Loucy (cell line): ENCODE data around the gene NMNAT2.

Experiments
- H2AFZ ChIP-seq: fragments of 200-600 bp; sonication (generic); 2 replicates; pipeline ENCODE4 v1.6.0; 2016; ENCODE audit warnings: antibody characterized with exemption, mild to moderate bottlenecking, low read length, moderate library complexity
- H3F3A ChIP-seq: fragments of 200-600 bp; 2 replicates; pipeline ENCODE4 v1.6.0; 2016; ENCODE audit warnings: antibody characterized with exemption, low read depth, mild to moderate bottlenecking
- H3K27me3 ChIP-seq: fragments of 200-600 bp; sonication (generic); 2 replicates; pipeline ENCODE4 v1.6.1; 2014; ENCODE audit warnings: low read length, mild to moderate bottlenecking; ENCODE audit not compliant: insufficient read depth, poor library complexity, severe bottlenecking
- H3K36me3 ChIP-seq: fragments of 200-600 bp; sonication (generic); 2 replicates; pipeline ENCODE4 v1.6.1; 2016; ENCODE audit warnings: low read length; ENCODE audit not compliant: insufficient read depth
- H3K4me1 ChIP-seq: fragments of 200-600 bp; sonication (generic); 2 replicates; pipeline ENCODE4 v1.5.1; 2014; ENCODE audit warnings: low read length, mild to moderate bottlenecking; ENCODE audit not compliant: insufficient read depth, poor library complexity, severe bottlenecking
- H3K4me2 ChIP-seq: fragments of 200-600 bp; sonication (generic); 2 replicates; pipeline ENCODE4 v1.6.0; 2014; ENCODE audit warnings: antibody characterized with exemption, low read length, low read depth, mild to moderate bottlenecking; ENCODE audit not compliant: poor library complexity, severe bottlenecking
- H3K4me3 ChIP-seq: fragments of 200-600 bp; sonication (generic); 2 replicates; pipeline ENCODE4 v1.5.1; 2014; ENCODE audit warnings: low read length, mild to moderate bottlenecking, mixed read lengths; ENCODE audit not compliant: poor library complexity, severe bottlenecking
- H3K79me2 ChIP-seq: fragments of 200-600 bp; sonication (generic); 2 replicates; pipeline ENCODE4 v1.6.1; 2014; ENCODE audit warnings: low read length; ENCODE audit not compliant: insufficient read depth
- H3K9ac ChIP-seq: fragments of 200-600 bp; sonication (generic); 2 replicates; pipeline ENCODE4 v1.6.0; 2014; ENCODE audit warnings: mild to moderate bottlenecking, low read depth, low read length, moderate library complexity; ENCODE audit not compliant: poor library complexity, severe bottlenecking
- H3K9me2 ChIP-seq: fragments of 200-600 bp; sonication (generic); replicated peaks from 2 replicates; pipeline ENCODE4 v1.6.1; 2016; ENCODE audit warnings: low read depth, low read length, mixed read lengths
- H3K9me3 ChIP-seq: fragments of 200-600 bp; sonication (generic); 2 replicates; pipeline ENCODE4 v1.6.1; 2014; ENCODE audit warnings: mild to moderate bottlenecking, antibody characterized with exemption, low read length, low read depth; ENCODE audit not compliant: insufficient read depth
- H4K20me1 ChIP-seq: fragments of 200-600 bp; sonication (generic); 2 replicates; pipeline ENCODE4 v1.6.0; 2014; ENCODE audit warnings: antibody characterized with exemption, low read length, mild to moderate bottlenecking; ENCODE audit not compliant: insufficient read depth, poor library complexity, severe bottlenecking
- CTCF ChIP-seq: fragments of 200-600 bp; sonication (generic); conservative IDR thresholded peaks from 2 replicates; pipeline ENCODE4 v1.5.1; 2014; ENCODE audit warnings: mild to moderate bottlenecking, antibody characterized with exemption, low read length
- EZH2phosphoT487 ChIP-seq: fragments of 200-600 bp; IDR thresholded peaks from 2 replicates; pipeline ENCODE4 v1.6.1; 2018; ENCODE audit warnings: antibody characterized with exemption, mild to moderate bottlenecking, moderate library complexity, borderline replicate concordance

NMNAT2 gene

GRCh38 chr1:183203094-183203493 is 215.1 kb downstream of the NMNAT2 start:
- Histone ChIP-seq H3F3A (no peaks in the 10 kb centered on the region), H3K4me1 (peaks cover 26% of the 10 kb centered on the region), H3K27me3 (no peaks in the 10 kb centered on the region), H4K20me1 (no peaks in the 10 kb centered on the region), H3K79me2 (no peaks in the 10 kb centered on the region), H3K36me3 (no peaks in the 10 kb centered on the region), H3K9ac (no peak overlapping the region), H2AFZ (no peak overlapping the region), H3K4me2 (no peak overlapping the region), H3K9me2 (no peaks in the 10 kb centered on the region), H3K9me3 (no peaks in the 10 kb centered on the region), H3K4me3 (no peak overlapping the region)
- TF ChIP-seq CTCF (no peak), EZH2phosphoT487 (no peak)

GRCh38 chr1:183200451-183200850 is 217.7 kb downstream of the NMNAT2 start:
- H3K9me3 ChIP-seq = no peaks in the 10 kb centered on the region
- TF ChIP-seq CTCF (no peak), EZH2phosphoT487 (no peak)
- no peaks in the 10 kb centered on the region for H3K79me2 ChIP-seq
- H3K36me3 ChIP-seq = no peaks in the 10 kb centered on the region
- no peak overlapping the region for H3K9ac ChIP-seq
- H3F3A ChIP-seq = no peaks in the 10 kb centered on the region
- no peaks in the 10 kb centered on the region for H3K9me2 ChIP-seq
- H3K27me3 ChIP-seq = no peaks in the 10 kb centered on the region
- no peaks in the 10 kb centered on the region for H4K20me1 ChIP-seq
- no peak overlapping the region for H3K4me3 ChIP-seq
- no peak overlapping the region for H2AFZ ChIP-seq
- peaks cover 27% of the 10 kb centered on the region for H3K4me1 ChIP-seq
- no peak overlapping the region for H3K4me2 ChIP-seq

GRCh38 chr1:183199304-183199703 is 218.9 kb downstream of the NMNAT2 start:
- H3F3A ChIP-seq = peaks cover 2% of the 10 kb centered on the region; the same call in 1 of the 2 replicates
- peaks cover 34% of the 10 kb centered on the region for H3K4me1 ChIP-seq
- TF ChIP-seq EZH2phosphoT487 (no peak), CTCF (no peak)
- H3K4me2 ChIP-seq = no peak overlapping the region
- H2AFZ ChIP-seq = no peak overlapping the region
- H4K20me1 ChIP-seq = no peaks in the 10 kb centered on the region
- H3K27me3 ChIP-seq = no peaks in the 10 kb centered on the region
- no peak overlapping the region for H3K4me3 ChIP-seq
- H3K9me2 ChIP-seq = no peaks in the 10 kb centered on the region
- H3K36me3 ChIP-seq = no peaks in the 10 kb centered on the region
- no peaks in the 10 kb centered on the region for H3K79me2 ChIP-seq
- no peaks in the 10 kb centered on the region for H3K9me3 ChIP-seq
- H3K9ac ChIP-seq = no peak overlapping the region
